Mesothelial cell of epicardium (in vitro differentiated cells): ENCODE measurements around the gene GFRA1. TPM values are rescaled to one million over a fixed set of nuclear protein-coding genes. Genes with fewer than 3 reads are reported as not detected.

Source experiments
- DNase-seq, 2 experiments: peaks; one replicate each; pipeline ENCODE4 v3.0.0; 2021; ENCODE audit warnings: low spot score in 2 of 2; ENCODE audit not compliant: unreplicated experiment in 2 of 2
- H3K27ac Mint-ChIP-seq: 2 replicates; pipeline ENCODE4 v1.8.0; 2021; ENCODE audit warnings: mixed read lengths
- H3K27me3 Mint-ChIP-seq: 2 replicates; pipeline ENCODE4 v1.8.0; 2021; ENCODE audit warnings: low read depth, mixed read lengths
- H3K36me3 Mint-ChIP-seq: 2 replicates; pipeline ENCODE4 v1.8.0; 2021; ENCODE audit warnings: mixed read lengths
- H3K4me1 Mint-ChIP-seq: 2 replicates; pipeline ENCODE4 v1.8.0; 2021; ENCODE audit warnings: mixed read lengths
- H3K4me3 Mint-ChIP-seq: 2 replicates; pipeline ENCODE4 v1.8.0; 2021; ENCODE audit warnings: mild to moderate bottlenecking, moderate library complexity, mixed read lengths
- H3K9me3 Mint-ChIP-seq: 2 replicates; pipeline ENCODE4 v1.8.0; 2021; ENCODE audit warnings: mixed read lengths
- total RNA-seq: library from RNA; stranded (reverse); gene quantifications from 3 replicates; pipeline ENCODE4 v1.2.1, GENCODE V29; 2021
- TF ChIP-seq, protein P1 (sequence below): fragments of 200-600 bp; sonication (generic); IDR thresholded peaks from one replicate; pipeline ENCODE4 v1.5.0; 2021; ENCODE audit warnings: antibody characterized with exemption; ENCODE audit not compliant: unreplicated experiment

GFRA1 gene
- total RNA-seq, 1 donor from 2014 or later = 40.8 TPM

DNA sequence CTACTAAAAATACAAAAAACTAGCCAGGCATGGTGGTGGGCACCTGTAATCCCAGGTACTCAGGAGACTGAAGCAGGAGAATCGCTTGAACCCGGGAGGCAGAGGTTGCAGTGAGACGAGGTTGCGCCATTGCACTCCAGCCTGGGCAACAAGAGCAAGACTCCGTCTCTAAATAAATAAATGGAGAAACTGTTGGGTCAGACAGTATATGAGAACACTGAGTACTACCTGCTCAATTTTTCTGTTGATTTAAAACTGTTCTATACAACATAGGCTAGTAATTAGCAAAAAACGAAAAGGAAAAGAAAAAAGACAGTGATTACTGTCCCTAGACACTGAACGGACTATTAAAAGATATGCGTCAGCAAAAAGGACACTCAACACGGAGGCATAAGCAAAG, 26.7 kb downstream of the GFRA1 start:
- no peaks in the 10 kb centered on the region for H3K9me3 Mint-ChIP-seq
- TF ChIP-seq, protein P1, sequence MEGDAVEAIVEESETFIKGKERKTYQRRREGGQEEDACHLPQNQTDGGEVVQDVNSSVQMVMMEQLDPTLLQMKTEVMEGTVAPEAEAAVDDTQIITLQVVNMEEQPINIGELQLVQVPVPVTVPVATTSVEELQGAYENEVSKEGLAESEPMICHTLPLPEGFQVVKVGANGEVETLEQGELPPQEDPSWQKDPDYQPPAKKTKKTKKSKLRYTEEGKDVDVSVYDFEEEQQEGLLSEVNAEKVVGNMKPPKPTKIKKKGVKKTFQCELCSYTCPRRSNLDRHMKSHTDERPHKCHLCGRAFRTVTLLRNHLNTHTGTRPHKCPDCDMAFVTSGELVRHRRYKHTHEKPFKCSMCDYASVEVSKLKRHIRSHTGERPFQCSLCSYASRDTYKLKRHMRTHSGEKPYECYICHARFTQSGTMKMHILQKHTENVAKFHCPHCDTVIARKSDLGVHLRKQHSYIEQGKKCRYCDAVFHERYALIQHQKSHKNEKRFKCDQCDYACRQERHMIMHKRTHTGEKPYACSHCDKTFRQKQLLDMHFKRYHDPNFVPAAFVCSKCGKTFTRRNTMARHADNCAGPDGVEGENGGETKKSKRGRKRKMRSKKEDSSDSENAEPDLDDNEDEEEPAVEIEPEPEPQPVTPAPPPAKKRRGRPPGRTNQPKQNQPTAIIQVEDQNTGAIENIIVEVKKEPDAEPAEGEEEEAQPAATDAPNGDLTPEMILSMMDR = no peak
- DNase-seq = no peak
- no peak overlapping the region for H3K27ac Mint-ChIP-seq
- H3K4me1 Mint-ChIP-seq = peaks cover 2% of the 10 kb centered on the region
- H3K27me3 Mint-ChIP-seq = no peaks in the 10 kb centered on the region
- no peak overlapping the region for H3K4me3 Mint-ChIP-seq
- H3K36me3 Mint-ChIP-seq = no peaks in the 10 kb centered on the region

DNA sequence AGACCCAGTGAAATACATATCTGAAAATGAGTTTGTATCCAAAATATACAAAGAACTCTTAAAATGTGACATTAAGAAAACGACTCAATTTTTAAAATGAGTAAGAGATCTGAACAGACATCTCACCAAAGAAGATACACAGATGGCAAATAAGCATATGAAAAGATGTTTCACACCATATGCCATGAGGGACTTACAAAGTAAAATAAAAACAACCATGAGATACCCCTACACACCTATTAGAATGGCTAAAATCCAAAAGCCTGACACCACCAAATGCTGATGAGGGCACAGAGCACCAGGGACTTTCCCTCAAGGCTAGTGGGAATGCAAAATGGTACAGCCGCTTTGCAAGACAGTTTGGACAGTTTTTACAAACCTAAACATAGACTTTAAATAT, 27.9 kb downstream of the GFRA1 start:
- peaks cover 2% of the 10 kb centered on the region for H3K4me1 Mint-ChIP-seq
- no peak overlapping the region for H3K4me3 Mint-ChIP-seq
- no peaks in the 10 kb centered on the region for H3K9me3 Mint-ChIP-seq
- H3K27me3 Mint-ChIP-seq = no peaks in the 10 kb centered on the region
- H3K36me3 Mint-ChIP-seq = no peaks in the 10 kb centered on the region
- TF ChIP-seq, protein P1 = no peak
- no peak for DNase-seq
- H3K27ac Mint-ChIP-seq = no peak overlapping the region

DNA sequence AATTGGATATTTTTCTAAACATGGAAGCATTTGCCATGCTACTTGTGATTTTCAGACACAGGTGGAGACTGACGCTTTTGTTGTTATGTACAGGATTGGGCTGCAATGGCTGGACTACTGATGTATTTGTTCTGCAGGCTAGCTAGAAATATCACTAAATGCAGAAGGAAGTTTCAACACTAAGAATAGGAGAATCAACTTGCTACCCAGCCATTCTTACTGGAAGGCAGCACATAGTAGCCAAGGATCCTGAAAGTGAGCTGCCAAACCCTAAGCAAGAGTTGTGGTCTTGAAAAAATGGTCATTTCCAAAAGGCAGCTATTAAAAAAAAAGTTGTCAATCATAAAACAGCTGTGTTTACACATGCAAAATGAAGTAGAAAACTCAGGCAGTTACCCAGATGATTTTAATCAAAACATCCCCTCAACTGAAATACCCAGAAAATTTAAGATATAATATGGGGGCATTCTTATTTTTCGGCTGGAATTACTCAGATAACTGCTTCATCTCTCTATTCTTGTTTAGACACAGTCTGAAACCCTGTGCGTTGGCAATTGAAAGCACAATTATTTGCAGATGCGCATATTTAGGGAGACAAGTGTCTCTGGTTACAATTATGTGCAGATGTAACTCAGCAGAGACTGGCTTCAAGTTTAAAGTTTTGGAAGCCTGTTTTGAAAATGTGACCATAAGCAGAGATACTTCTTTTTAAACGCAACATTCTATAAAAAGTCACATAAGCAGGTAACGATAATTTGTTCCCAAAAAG, 31.2 kb downstream of the GFRA1 start:
- TF ChIP-seq, protein P1 = no peak
- Mint-ChIP-seq H3K4me1 (peaks cover 16% of the 10 kb centered on the region), H3K9me3 (no peaks in the 10 kb centered on the region)

DNA sequence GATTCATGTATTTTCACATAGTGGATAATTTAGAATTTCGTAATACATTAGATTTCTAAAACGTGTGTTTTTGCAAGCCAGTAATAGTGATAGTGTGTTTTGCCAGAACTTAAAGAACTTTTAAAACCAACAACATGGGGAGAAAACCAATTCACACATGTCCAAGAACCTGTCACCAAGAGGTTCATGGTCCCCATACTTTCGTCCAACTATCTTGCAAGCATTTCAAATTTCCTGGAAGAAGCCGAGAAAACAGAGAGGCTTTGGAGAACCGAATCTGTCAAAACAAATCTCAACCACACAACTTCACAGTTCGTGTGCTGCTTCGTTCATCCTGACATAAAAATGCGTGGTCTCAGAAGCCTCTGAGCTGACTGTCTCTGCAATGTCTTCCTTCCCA, 31.9 kb downstream of the GFRA1 start:
- no peaks in the 10 kb centered on the region for H3K9me3 Mint-ChIP-seq
- DNase-seq = no peak
- no peaks in the 10 kb centered on the region for H3K27me3 Mint-ChIP-seq
- peaks cover 16% of the 10 kb centered on the region for H3K4me1 Mint-ChIP-seq
- H3K36me3 Mint-ChIP-seq = no peaks in the 10 kb centered on the region
- TF ChIP-seq, protein P1 = no peak
- no peak overlapping the region for H3K4me3 Mint-ChIP-seq
- no peak overlapping the region for H3K27ac Mint-ChIP-seq

More for the DNA sequence above, 31.2 kb downstream of the GFRA1 start:
- H3K36me3 Mint-ChIP-seq = no peaks in the 10 kb centered on the region
- no peak overlapping the region for H3K4me3 Mint-ChIP-seq
- no peak for DNase-seq
- H3K27me3 Mint-ChIP-seq = no peaks in the 10 kb centered on the region
- no peak overlapping the region for H3K27ac Mint-ChIP-seq

DNA sequence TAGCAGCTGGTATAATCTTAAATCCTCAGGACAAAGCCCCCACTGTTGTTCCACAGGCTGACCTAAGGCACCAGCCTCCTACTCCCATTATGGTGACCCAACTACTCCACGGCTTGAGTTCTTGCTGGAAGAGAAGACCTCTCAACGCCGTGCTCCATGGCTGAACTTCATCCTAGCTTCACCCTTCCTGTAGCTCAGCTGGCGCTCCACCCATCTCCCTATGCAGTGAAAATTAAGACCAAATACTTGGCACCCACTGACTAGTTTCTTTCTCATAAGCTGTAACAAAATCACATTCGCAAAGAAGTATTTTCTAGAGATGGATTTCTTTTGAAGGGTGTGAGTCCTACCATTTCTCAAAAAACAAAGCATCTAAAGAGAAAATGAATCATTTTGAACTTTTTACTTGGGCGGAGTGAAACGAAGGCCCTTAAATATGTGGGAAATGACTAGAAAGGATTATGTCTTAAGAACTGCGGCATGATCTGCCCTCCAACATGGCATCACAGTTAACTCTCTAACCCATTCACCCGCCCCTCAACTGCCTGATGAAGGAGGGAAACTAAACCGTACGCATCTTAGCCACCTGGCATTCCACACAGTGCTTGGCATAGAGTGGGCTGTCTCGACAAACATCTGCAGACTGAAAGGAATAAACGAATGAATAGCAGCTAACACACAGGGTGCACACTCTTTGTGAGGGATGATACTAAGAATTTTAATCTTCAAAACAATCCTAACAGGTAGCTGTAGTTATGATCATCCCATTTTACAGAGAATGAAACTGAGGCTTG, 32.7 kb downstream of the GFRA1 start:
- Mint-ChIP-seq H3K36me3 (peaks cover under 1% of the 10 kb centered on the region), H3K27ac (no peak overlapping the region), H3K4me3 (no peak overlapping the region), H3K27me3 (no peaks in the 10 kb centered on the region), H3K9me3 (peaks cover 4% of the 10 kb centered on the region), H3K4me1 (peaks cover 16% of the 10 kb centered on the region)
- DNase-seq = no peak
- TF ChIP-seq, protein P1 = no peak
